ES-I3 (cell line): ENCODE results near the gene CYP4F12.
"Not testable (repeated sequence)": the region's sequence is repeated elsewhere in the genome, so short reads cannot be mapped to it uniquely, and the experiment has no call there.

Experiments
- H3K36me3 ChIP-seq: 2 replicates; pipeline ENCODE4 v1.6.1; 2013; ENCODE audit warnings: mild to moderate bottlenecking, low read length, control low read depth, moderate library complexity; ENCODE audit not compliant: insufficient read depth
- H3K4me1 ChIP-seq: 2 replicates; pipeline ENCODE4 v1.6.1; 2013; ENCODE audit warnings: mild to moderate bottlenecking, control low read depth, low read length; ENCODE audit not compliant: insufficient read depth
- H3K9ac ChIP-seq: 2 replicates; pipeline ENCODE4 v1.6.1; 2013; ENCODE audit warnings: low read depth, mild to moderate bottlenecking, low read length, moderate library complexity
- H3K9me3 ChIP-seq: 2 replicates; pipeline ENCODE4 v1.6.1; 2013; ENCODE audit warnings: mild to moderate bottlenecking, low read length, moderate library complexity; ENCODE audit not compliant: control insufficient read depth, insufficient read depth

The CYP4F12 gene

DNA sequence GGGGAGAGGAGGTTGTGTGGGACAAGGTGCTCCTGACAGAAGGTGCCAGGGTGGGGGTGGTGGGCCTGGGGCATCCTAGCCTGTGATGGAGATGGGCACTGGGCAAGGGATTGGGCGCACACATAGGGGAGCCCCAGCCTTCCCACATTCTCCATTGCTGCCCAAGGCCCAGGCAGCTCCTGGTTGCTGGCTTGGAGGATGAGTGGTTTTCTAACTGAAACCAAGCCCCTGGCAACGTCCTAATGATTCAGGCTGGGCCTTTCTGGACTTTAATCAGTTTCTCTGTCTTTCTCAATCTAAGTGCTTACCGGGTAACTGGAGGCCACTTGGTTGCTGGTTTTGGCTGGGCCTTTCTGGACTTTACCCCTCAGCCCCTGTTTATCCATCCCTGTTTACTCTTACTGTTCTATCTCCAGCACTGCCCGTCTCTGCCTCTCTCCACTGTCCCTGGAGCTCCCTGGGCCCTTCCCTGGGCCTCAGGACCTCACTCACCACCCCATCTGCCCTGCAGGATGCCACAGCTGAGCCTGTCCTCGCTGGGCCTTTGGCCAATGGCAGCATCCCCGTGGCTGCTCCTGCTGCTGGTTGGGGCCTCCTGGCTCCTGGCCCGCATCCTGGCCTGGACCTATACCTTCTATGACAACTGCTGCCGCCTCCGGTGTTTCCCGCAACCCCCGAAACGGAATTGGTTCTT lies 31.8 kb upstream of the CYP4F12 start:
- H3K4me1 ChIP-seq, result no peaks in the 10 kb centered on the region
- no peaks in the 10 kb centered on the region for H3K9me3 ChIP-seq
- no peak overlapping the region for H3K9ac ChIP-seq
- no peaks in the 10 kb centered on the region for H3K36me3 ChIP-seq

GRCh38 chr19:15641901-15642491 lies 30.9 kb upstream of the CYP4F12 start:
- Histone ChIP-seq H3K36me3 (no peaks in the 10 kb centered on the region), H3K9ac (no peak overlapping the region), H3K4me1 (no peaks in the 10 kb centered on the region), H3K9me3 (no peaks in the 10 kb centered on the region)

GRCh38 chr19:15642807-15643206 lies 30.1 kb upstream of the CYP4F12 start:
- Histone ChIP-seq H3K36me3 (no peaks in the 10 kb centered on the region), H3K9me3 (no peaks in the 10 kb centered on the region), H3K9ac (no peak overlapping the region), H3K4me1 (no peaks in the 10 kb centered on the region)

GRCh38 chr19:15643387-15643786 lies 29.5 kb upstream of the CYP4F12 start:
- Histone ChIP-seq H3K4me1 (no peaks in the 10 kb centered on the region), H3K36me3 (no peaks in the 10 kb centered on the region), H3K9me3 (no peaks in the 10 kb centered on the region), H3K9ac (no peak overlapping the region)

DNA sequence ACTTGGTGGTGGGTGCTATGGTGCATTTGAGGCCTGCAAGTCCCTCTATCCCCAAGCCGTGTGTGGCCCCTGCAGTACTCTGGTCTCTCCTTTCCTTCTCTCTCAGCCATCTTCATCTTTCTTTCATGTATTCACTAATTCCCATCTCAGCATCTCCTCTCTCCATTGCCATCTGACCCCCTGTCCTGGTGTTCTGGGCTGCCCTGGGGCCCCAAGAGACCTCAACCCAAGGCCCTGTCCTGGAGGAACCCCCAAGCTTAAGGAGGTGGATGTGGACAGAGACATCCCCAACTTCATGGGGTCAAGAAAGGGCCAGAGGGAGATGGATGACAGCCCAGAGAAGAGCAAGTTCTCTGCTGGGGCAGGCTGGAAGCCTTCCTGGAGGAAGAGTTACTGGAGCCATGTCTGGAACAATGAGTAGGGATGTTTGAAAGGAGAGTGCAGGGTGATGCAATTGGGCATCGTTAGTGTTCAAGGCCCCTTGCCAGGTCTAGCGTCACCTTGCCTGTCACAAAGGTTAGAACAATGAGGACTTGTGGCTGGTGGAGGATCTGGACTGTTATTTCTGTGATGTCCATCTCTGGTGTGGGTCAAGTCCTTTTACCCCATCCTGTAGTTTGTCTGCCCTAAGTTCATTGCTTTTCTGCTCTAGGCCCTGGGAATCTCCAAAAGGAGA lies 28.7 kb upstream of the CYP4F12 start:
- Histone ChIP-seq H3K9ac (no peak overlapping the region), H3K9me3 (no peaks in the 10 kb centered on the region), H3K4me1 (no peaks in the 10 kb centered on the region), H3K36me3 (no peaks in the 10 kb centered on the region)

DNA sequence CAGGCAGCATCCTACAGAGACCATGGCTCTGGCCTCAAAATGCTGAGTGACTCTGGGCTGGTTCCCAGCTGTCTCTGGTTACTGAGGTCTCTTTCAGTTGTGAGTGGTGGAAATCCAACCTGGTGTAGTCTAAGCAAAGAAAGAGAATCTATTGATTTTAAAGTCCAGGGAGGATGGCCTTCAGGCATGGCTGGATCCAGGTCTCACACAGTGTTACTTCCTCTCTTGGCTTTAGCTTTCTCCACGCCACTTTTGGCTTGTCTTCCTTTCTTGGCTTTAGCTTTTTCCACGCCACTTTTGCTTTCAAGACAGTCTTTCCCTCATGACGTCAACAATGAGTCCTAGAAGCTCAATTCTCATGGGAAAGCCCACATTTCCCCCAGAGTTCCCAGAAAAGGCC lies 28.1 kb upstream of the CYP4F12 start:
- Histone ChIP-seq H3K9ac (no peak overlapping the region), H3K36me3 (no peaks in the 10 kb centered on the region), H3K9me3 (no peaks in the 10 kb centered on the region), H3K4me1 (no peaks in the 10 kb centered on the region)

DNA sequence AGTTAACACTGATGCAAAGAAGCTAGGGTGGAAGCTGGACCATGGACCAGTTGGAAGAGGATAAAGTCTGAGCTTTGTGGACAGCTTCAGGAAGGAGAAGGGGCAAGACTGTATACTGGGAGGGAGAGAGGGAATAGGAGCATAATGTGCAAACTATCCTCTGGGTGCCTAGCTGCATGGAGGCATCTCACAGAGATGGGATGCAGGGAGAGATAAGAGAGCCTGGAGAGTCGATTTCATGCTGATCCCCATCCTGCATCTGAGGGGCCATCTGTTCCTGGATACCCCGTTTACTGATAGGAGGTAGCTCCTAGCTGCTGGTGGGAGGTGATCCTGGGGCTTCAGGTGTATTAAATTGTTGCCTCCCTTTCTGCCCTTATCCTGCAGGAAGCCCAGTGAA lies 23.4 kb upstream of the CYP4F12 start:
- Histone ChIP-seq H3K9me3 (no peaks in the 10 kb centered on the region), H3K4me1 (no peaks in the 10 kb centered on the region), H3K9ac (no peak overlapping the region), H3K36me3 (no peaks in the 10 kb centered on the region)

GRCh38 chr19:15650123-15650522 lies 22.8 kb upstream of the CYP4F12 start:
- not testable (repeated sequence) for H3K36me3 ChIP-seq, H3K9ac ChIP-seq, H3K9me3 ChIP-seq, H3K4me1 ChIP-seq

- Histone ChIP-seq H3K36me3 (no peaks in the 10 kb centered on the region), H3K9ac (no peak overlapping the region), H3K9me3 (no peaks in the 10 kb centered on the region), H3K4me1 (no peaks in the 10 kb centered on the region)
Measured at GRCh38 chr19:15651791-15652190, 21.1 kb upstream of the CYP4F12 start.

DNA sequence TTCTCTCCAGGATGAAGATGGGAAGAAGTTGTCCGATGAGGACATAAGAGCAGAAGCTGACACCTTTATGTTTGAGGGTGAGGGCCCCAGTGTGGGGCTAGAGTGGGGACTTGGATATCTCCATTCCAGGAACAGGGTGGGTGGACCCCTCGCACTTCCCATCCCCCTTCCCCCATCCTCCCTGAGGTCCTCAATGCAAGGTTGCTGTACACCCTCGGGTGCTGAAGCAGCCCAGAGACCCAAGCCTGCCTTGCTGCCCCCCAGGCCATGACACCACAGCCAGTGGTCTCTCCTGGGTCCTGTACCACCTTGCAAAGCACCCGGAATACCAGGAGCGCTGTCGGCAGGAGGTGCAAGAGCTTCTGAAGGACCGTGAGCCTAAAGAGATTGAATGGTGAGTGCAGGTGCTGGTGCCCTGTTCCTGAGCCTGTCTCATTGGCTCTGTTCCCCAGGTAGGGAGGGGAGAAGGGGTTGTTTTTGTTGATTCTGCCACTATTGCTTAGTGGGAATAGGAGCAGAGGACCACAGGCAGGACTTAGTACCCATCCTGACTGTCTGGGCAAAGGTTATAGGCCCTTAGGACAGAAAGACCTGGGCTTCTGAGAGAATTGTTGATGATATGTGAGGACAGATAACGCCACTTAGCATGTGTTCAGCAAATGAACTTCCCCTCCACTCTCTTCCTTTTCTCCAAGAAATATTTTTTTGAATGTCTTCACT lies 20.2 kb upstream of the CYP4F12 start:
- Histone ChIP-seq H3K9ac (no peak overlapping the region), H3K9me3 (no peaks in the 10 kb centered on the region), H3K4me1 (no peaks in the 10 kb centered on the region), H3K36me3 (no peaks in the 10 kb centered on the region)

DNA sequence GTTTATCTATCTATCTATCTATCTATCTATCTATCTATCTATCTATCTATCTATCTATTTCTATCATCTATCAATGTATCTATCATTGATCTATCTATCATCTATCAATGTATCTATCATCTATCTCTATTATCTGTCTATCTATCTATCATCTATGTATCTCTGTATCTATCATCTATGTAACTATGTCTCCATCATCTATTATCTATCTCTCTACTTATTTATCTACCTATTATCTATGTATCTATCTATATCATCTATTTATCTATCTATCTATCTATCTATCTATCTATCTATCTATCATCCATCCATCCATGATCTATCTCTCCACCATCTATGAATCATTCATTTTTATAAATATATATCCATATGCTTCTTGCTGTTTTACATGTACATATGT lies 16.4 kb upstream of the CYP4F12 start:
- Histone ChIP-seq H3K9ac (no peak overlapping the region), H3K9me3 (no peaks in the 10 kb centered on the region), H3K36me3 (no peaks in the 10 kb centered on the region), H3K4me1 (no peaks in the 10 kb centered on the region)

DNA sequence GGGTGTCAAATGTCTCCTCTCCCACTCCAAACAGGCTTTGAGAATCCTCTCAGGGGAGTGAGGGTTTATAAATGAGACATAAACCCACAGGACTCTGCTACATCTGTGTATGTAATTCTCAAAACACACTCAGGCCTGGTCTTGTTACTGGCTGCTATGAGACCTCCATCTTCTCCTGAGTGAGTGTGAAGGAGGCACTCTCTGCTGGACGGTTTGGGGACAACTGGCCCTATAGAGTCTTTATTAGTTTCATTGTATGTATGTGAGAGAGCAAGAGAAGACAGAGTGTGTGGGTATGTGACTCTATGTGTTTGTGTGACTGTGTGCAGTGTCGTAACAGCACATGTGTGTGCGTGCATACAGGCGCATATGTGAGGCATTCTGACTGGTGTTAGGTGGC lies 9.6 kb upstream of the CYP4F12 start:
- Histone ChIP-seq H3K9ac (no peak overlapping the region), H3K36me3 (no peaks in the 10 kb centered on the region), H3K9me3 (no peaks in the 10 kb centered on the region), H3K4me1 (no peaks in the 10 kb centered on the region)

- Histone ChIP-seq H3K36me3 (no peaks in the 10 kb centered on the region), H3K4me1 (no peaks in the 10 kb centered on the region), H3K9me3 (no peaks in the 10 kb centered on the region), H3K9ac (no peak overlapping the region)
Measured at GRCh38 chr19:15666186-15666585, 6.7 kb upstream of the CYP4F12 start.

GRCh38 chr19:15666883-15667282 lies 6.0 kb upstream of the CYP4F12 start:
- no peaks in the 10 kb centered on the region for H3K36me3 ChIP-seq
- no peaks in the 10 kb centered on the region for H3K9me3 ChIP-seq
- no peaks in the 10 kb centered on the region for H3K4me1 ChIP-seq
- H3K9ac ChIP-seq, result no peak overlapping the region

GRCh38 chr19:15669440-15669839 lies 3.4 kb upstream of the CYP4F12 start:
- Histone ChIP-seq H3K4me1 (no peaks in the 10 kb centered on the region), H3K9me3 (no peaks in the 10 kb centered on the region)

More at GRCh38 chr19:15669440-15669839, 3.4 kb upstream of the CYP4F12 start:
- H3K9ac ChIP-seq, result no peak overlapping the region
- H3K36me3 ChIP-seq, result no peaks in the 10 kb centered on the region
